Ecto neural progenitor cell (in vitro differentiated cells): ENCODE results near the gene GSE1.
"Not testable (repeated sequence)": the region's sequence is repeated elsewhere in the genome, so short reads cannot be mapped to it uniquely, and the experiment has no call there.

Source experiments
- DNase-seq: peaks from one replicate; pipeline ENCODE4 v3.0.0-alpha.2; 2018; ENCODE audit warnings: low spot score

GSE1 gene

GRCh38 chr16:85592277-85592676, 20.8 kb upstream of the GSE1 start:
- not testable (repeated sequence) for DNase-seq

DNA sequence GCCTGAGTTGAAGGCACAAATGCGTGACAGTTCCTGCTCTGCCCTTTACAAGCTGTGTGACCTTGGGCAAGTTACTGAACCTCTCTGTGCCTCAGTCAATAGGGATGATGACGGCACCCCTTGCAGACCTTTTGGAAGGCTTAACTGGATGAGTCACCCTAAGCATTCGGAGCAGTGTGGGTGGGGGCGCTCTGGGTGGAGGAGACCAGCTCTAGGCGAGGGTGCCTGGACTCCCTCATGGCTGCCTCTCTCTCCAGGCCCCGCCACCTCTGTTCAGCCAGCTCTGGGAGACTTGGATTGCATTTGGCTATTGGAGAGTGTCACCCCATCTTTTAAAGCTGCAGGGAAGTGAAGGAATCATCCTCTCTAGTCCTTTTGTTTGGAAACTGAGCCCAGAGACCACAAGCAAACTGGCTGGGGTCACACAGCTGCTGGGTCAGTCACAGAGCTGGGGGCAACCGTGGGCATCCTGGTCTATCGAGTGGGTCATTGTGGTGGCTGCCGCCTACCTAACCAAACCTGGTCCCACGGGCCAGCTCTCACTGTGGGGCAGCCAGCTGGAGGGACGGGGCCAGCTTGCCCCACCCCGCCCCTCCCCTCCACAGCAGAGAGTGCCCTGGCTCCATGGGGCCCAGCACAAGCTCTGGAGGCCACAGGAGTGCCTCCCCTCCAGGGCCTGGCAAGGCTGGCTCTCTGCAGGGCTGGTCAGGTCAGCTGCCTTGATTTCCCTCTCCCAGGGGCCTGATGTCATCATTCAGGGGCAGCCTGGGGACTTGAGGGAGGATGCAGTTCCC, 20.2 kb upstream of the GSE1 start:
- no peak for DNase-seq

DNA sequence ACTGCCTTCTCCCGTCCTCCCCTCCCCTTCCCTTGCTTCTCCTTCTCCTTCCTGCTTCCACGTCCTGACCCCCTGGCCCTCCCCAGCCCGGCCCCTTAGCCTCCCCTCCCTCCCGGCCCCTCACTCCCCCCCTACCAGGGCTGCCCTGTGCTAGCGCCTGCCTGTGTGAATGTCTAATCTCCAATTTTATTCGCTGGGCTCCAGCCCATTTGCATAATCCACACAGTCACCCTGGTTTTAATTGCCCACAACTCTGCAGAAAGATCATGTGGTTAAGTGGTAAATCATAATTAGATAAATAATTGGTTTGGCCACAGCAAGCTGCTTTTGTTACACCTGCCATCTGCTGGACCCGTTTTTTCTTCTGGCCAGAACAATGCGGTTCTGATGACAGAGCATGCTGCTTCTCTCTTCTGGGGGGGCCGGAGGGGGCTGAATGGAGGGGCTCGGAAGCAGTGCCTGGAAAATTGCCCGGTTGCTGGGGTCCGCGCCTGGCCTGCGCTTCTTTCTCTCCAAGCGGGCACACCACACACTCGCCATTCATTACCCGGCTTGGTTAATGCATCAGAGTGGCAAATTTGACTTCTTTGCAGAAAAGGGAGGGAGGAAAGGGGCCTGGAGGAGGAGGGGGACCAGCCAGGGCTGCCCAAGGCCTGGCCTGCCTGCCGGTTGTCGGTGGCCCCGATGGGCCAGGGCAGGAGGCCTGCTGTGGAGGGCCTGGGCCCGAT, 19.5 kb upstream of the GSE1 start:
- DNase-seq, result no peak

- no peak for DNase-seq
These were observed 18.7 kb upstream of the GSE1 start for GRCh38 chr16:85594273-85594977.

GRCh38 chr16:85594978-85595661, 18.0 kb upstream of the GSE1 start:
- DNase-seq, result no peak

GRCh38 chr16:85595812-85596502, 17.2 kb upstream of the GSE1 start:
- DNase-seq, result no peak

- no peak for DNase-seq
These were observed 15.0 kb upstream of the GSE1 start for GRCh38 chr16:85598141-85598540.

DNA sequence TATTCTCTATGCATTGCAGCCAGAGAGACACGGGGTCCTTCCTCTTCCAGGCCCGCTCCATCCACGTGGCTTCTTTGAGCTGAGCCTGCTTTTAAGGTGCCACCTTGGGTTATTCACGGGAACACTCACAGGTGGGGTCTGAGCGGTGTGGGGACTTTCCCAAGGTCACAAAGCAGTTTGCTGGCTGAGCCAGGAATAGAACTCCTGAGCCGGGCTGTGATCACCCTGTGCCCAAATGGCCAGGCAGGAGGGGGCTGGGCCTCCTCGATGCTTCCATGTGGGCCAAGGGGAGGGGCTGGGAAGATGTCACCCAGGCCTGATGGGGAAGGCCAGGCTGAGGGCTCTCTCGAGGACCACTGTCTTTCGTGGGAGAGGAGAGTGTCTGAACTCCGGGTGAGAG, 13.0 kb upstream of the GSE1 start:
- DNase-seq, result no peak

- no peak for DNase-seq
These were observed 12.4 kb upstream of the GSE1 start for GRCh38 chr16:85600530-85601271.

DNA sequence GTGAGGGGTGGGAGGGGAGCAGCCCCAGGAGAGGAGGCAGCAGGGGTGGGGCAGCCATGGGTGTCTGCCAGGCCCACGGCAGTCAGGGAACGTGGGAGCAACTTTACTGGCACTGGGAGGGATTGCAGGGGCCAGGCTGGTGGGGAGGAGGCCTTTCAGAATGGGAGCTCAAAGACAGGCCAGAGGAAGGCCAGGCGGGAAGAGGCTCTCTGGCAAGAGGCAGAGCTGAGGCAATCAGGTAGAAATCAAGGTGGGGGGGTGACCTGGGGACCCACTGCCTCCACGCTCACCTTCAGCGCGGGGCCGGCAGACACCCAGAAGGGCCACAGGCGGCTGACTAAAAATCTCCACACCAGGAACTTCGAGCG, 11.9 kb upstream of the GSE1 start:
- no peak for DNase-seq

DNA sequence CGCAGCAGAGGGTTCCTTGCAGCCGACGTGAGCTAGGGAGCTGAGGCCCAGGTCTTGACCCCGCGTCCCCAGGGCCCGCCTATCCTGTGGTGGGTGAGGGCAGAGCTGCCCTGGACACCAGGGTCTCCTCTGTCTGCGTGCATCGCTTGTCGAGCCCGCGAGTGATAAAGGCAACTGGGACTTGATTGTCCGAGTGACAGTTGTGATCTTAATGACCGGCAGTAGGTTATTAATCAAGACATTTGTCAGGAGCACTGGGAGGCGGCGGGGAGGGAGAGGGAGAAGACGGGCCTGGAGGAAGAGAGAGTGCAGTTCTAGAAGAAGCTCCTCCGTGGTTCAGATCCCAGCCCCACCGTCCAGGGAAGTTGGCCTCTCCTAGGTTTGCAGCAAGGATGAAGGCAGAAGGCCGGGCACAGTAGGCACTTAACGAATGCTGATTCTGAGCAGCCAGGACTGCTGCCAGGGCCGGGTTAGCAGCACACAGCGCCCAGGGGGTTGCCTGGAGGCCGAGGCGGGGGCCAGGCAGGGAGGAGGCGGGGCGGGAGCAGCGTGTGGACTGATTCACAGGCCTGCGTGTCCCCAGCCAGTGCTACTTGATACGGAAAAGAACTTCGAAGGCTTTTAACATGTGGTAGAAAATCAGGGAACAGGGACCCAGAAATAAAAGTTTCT, 11.3 kb upstream of the GSE1 start:
- DNase-seq, result no peak

DNA sequence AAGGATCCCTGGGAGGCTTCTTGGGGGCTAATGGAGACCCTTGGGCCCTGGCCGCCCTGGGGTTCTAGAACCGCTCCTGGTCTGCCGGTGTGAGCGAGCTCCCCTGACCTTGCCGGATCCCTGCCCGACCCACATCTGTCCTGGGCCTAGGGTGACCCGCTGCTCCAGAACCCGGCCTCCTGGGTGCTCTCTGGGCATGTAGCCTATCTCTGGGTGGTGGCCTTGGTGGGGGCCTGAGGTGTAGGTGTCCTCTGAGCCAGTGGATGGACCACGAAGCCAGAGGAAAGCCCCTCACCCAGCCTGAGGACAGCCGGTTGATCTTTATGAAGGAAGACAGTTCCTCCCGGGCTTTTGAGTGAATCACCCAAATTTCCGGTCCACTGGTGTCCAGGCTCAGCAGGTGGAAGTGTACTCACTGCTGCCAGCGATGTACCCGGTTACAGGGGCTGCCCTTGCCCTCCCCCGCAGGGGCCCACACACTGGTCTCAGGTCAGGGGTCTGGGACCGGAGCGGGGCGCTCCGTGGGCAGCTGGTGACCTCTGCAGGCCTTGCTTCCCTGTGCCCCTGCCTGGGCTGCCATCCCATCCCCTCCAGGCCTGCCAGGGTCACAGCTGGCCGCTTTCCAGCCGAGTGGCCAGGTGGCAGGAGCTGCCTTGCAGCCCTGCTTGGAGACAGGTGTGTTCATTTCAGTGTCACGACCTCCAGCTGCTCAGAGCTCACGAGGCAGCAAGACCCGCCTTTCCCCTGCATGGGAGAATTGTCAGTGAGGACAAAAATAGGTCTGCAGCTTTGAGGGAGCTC, 10.5 kb upstream of the GSE1 start:
- DNase-seq, result no peak

GRCh38 chr16:85603203-85603755, 9.8 kb upstream of the GSE1 start:
- DNase-seq, result no peak

DNA sequence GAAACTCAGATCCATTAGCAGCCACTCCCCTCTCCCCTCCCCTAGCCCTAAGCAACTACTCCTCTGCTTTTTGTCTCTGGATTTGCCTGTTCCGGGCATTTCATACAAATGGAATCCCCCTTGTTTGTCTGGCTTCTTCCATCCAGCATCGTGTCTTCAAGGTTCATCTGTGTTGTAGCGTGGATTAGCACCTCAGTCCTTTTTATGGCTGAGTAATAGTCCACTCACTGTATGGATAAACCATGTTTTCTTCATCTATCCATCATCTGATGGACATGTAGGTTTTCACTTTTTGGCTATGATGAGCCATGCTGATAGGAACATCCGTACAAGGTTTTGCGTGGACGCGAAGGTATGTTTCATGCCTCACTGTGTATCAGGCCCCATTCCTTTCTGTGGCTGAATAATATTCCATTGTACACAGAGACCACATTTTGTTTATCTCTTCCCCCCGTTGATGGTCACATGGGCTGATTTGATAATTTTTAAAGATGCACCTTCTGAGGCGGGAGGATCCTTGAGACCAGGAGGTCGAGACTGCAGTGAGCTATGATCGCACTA, 8.9 kb upstream of the GSE1 start:
- DNase-seq, result no peak

- DNase-seq, result no peak
These were observed 7.8 kb upstream of the GSE1 start for GRCh38 chr16:85605051-85605911.

- no peak for DNase-seq
These were observed 6.9 kb upstream of the GSE1 start for GRCh38 chr16:85605912-85606841.

GRCh38 chr16:85606904-85607303, 6.2 kb upstream of the GSE1 start:
- DNase-seq, result no peak
